ENCODE data around the gene LGALS7B. TPM values are rescaled to one million over a fixed set of nuclear protein-coding genes. Genes with fewer than 3 reads are reported as not detected.
"Not testable (repeated sequence)": the region's sequence is repeated elsewhere in the genome, so short reads cannot be mapped to it uniquely, and the experiment has no call there.

LGALS7B gene
- total RNA-seq, 6 experiments from 2014 or later: not detected

GRCh38 chr19:38812841-38813320 lies 23.9 kb downstream of the LGALS7B start, which contains the start of gene LGALS4:
TSS of gene LGALS4 (minus strand) at chr19:38812945. CDS start at chr19:38812886, 59 bp downstream.
- Mint-ChIP-seq H3K27me3 (ENCODE audit: insufficient read depth) (peaks cover 1% of the 10 kb centered on the region), H3K4me3 (no peak within 1 kb of the TSS), H3K36me3 (ENCODE audit: low read depth) (no peaks in the 10 kb centered on the region), H3K4me1 (ENCODE audit: low read depth) (no peaks in the 10 kb centered on the region), H3K9me3 (no peaks in the 10 kb centered on the region), H3K27ac (no peak within 1 kb of the TSS)
- TF ChIP-seq CTCF (IDR thresholded peaks at IDR 0.05): no peak
- DNase-seq: no peak

- Mint-ChIP-seq H3K9me3 (no peaks in the 10 kb centered on the region), H3K27me3 (ENCODE audit: insufficient read depth) (peaks cover 1% of the 10 kb centered on the region), H3K36me3 (ENCODE audit: low read depth) (no peaks in the 10 kb centered on the region), H3K4me3 (no peak overlapping the region), H3K4me1 (ENCODE audit: low read depth) (no peaks in the 10 kb centered on the region), H3K27ac (no peak overlapping the region)
- no peak for DNase-seq
- TF ChIP-seq CTCF (IDR thresholded peaks at IDR 0.05): no peak
Observed at GRCh38 chr19:38813323-38813722, 24.3 kb downstream of the LGALS7B start.

- not testable (repeated sequence) for H3K27ac Mint-ChIP-seq; H3K27me3 Mint-ChIP-seq (ENCODE audit: insufficient read depth); H3K9me3 Mint-ChIP-seq; DNase-seq; H3K36me3 Mint-ChIP-seq (ENCODE audit: low read depth); H3K4me3 Mint-ChIP-seq; H3K4me1 Mint-ChIP-seq (ENCODE audit: low read depth)
Observed at GRCh38 chr19:38813932-38814331, 24.9 kb downstream of the LGALS7B start.

GRCh38 chr19:38815059-38816001 lies 26.3 kb downstream of the LGALS7B start:
- no peak overlapping the region for H3K27ac Mint-ChIP-seq

GRCh38 chr19:38816131-38816750 lies 27.2 kb downstream of the LGALS7B start:
- DNase-seq: no peak
- peaks cover 4% of the 10 kb centered on the region; the same call in 1 of the 2 replicates for H3K36me3 Mint-ChIP-seq (ENCODE audit: low read depth)
- H3K4me3 Mint-ChIP-seq: no peak overlapping the region
- H3K4me1 Mint-ChIP-seq (ENCODE audit: low read depth): no peaks in the 10 kb centered on the region
- peaks cover 1% of the 10 kb centered on the region for H3K27me3 Mint-ChIP-seq (ENCODE audit: insufficient read depth)
- no peak overlapping the region for H3K27ac Mint-ChIP-seq
- no peaks in the 10 kb centered on the region for H3K9me3 Mint-ChIP-seq
- TF ChIP-seq CTCF (IDR thresholded peaks at IDR 0.05): no peak

More at GRCh38 chr19:38815059-38816001, 26.3 kb downstream of the LGALS7B start:
- no peak for DNase-seq
- no peak for TF ChIP-seq CTCF (IDR thresholded peaks at IDR 0.05)
- H3K36me3 Mint-ChIP-seq (ENCODE audit: low read depth): no peaks in the 10 kb centered on the region
- no peaks in the 10 kb centered on the region for H3K9me3 Mint-ChIP-seq
- no peaks in the 10 kb centered on the region for H3K4me1 Mint-ChIP-seq (ENCODE audit: low read depth)
- H3K4me3 Mint-ChIP-seq: no peak overlapping the region
- peaks cover 1% of the 10 kb centered on the region for H3K27me3 Mint-ChIP-seq (ENCODE audit: insufficient read depth)

GRCh38 chr19:38817081-38817480 lies 28.1 kb downstream of the LGALS7B start:
- Mint-ChIP-seq H3K27me3 (ENCODE audit: insufficient read depth) (peaks cover 1% of the 10 kb centered on the region), H3K36me3 (ENCODE audit: low read depth) (peaks cover 4% of the 10 kb centered on the region), H3K27ac (no peak overlapping the region), H3K9me3 (no peaks in the 10 kb centered on the region), H3K4me1 (ENCODE audit: low read depth) (no peaks in the 10 kb centered on the region), H3K4me3 (no peak overlapping the region)
- TF ChIP-seq CTCF (IDR thresholded peaks at IDR 0.05): no peak
- no peak for DNase-seq
